KOPT-K1 (cell line): Measurements from ENCODE around the gene PAQR7.

Experiments
- H3K27ac ChIP-seq: fragments of 200-600 bp; sonication (generic); 2 replicates; pipeline ENCODE4 v1.5.1; 2016; ENCODE audit warnings: antibody characterized with exemption, mild to moderate bottlenecking, low read depth, low read length; ENCODE audit not compliant: poor library complexity, severe bottlenecking
- H3K36me3 ChIP-seq: fragments of 200-600 bp; sonication (generic); 2 replicates; pipeline ENCODE4 v1.5.1; 2017; ENCODE audit warnings: antibody characterized with exemption, mild to moderate bottlenecking, low read length, moderate library complexity; ENCODE audit not compliant: insufficient read depth
- H3K9me3 ChIP-seq: fragments of 200-600 bp; sonication (generic); 2 replicates; pipeline ENCODE4 v1.5.1; 2017; ENCODE audit warnings: antibody characterized with exemption, low read length, mild to moderate bottlenecking; ENCODE audit not compliant: insufficient read depth, poor library complexity, severe bottlenecking

Gene PAQR7

GRCh38 chr1:25828491-25828890, 47.0 kb downstream of the PAQR7 start:
- Histone ChIP-seq H3K27ac (no peak overlapping the region), H3K9me3 (no peaks in the 10 kb centered on the region), H3K36me3 (peaks cover 79% of the 10 kb centered on the region)

DNA sequence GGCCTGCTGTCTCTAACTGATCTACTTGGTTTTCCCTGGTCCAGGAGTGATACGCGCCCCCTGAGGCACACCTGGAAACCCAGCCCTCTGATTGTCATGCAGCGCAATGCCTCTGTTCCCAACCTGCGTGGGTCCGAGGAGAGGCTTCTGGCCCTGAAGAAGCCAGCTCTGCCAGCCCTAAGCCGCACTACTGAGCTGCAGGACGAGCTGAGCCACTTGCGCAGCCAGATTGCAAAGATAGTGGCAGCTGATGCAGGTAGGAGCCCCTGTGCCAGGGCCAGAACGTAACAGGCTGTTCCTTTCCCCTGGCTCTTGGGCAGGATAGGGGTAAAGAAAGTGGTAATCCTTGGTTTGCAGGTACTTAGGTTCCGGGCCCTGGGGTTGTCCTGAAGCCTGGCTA, 48.9 kb downstream of the PAQR7 start:
- H3K36me3 ChIP-seq: peaks cover 60% of the 10 kb centered on the region
- no peaks in the 10 kb centered on the region for H3K9me3 ChIP-seq
- no peak overlapping the region for H3K27ac ChIP-seq

- Histone ChIP-seq H3K9me3 (no peaks in the 10 kb centered on the region), H3K36me3 (peaks cover 50% of the 10 kb centered on the region), H3K27ac (no peak overlapping the region)
Observed at GRCh38 chr1:25825605-25826004, 49.9 kb downstream of the PAQR7 start.

DNA sequence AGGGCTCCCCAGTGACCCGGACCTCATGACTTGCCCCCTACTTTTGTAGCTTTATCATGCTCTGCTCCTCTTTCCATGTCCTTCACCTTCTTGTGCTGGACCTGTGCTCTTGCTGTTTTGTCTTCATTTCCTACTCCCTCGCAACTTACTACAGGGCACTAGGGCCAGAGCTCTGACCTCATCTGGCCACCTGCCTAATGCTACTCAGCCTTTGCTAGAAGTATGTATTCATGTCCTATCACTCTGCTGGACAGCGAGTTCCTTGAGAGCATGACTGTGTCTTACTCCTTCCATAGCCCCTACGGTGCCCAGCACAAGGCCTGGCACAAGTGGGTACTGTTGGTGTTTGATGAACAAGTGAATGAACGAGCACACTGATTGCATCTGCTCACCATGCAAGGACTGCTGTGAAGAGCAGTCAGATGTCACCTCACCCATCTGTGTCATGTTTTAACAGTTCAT, 53.8 kb downstream of the PAQR7 start:
- H3K27ac ChIP-seq: no peak overlapping the region
- H3K36me3 ChIP-seq: peaks cover 11% of the 10 kb centered on the region
- H3K9me3 ChIP-seq: no peaks in the 10 kb centered on the region

GRCh38 chr1:25821112-25821476, 54.4 kb downstream of the PAQR7 start:
- Histone ChIP-seq H3K9me3 (no peaks in the 10 kb centered on the region), H3K27ac (peak overlapping the region; percentile 82), H3K36me3 (peaks cover 5% of the 10 kb centered on the region)

- peak overlapping the region; percentile 82 for H3K27ac ChIP-seq
- no peaks in the 10 kb centered on the region; the same call in 1 of the 2 replicates for H3K36me3 ChIP-seq
- no peaks in the 10 kb centered on the region for H3K9me3 ChIP-seq
Observed at GRCh38 chr1:25820247-25821111, 55.0 kb downstream of the PAQR7 start.

DNA sequence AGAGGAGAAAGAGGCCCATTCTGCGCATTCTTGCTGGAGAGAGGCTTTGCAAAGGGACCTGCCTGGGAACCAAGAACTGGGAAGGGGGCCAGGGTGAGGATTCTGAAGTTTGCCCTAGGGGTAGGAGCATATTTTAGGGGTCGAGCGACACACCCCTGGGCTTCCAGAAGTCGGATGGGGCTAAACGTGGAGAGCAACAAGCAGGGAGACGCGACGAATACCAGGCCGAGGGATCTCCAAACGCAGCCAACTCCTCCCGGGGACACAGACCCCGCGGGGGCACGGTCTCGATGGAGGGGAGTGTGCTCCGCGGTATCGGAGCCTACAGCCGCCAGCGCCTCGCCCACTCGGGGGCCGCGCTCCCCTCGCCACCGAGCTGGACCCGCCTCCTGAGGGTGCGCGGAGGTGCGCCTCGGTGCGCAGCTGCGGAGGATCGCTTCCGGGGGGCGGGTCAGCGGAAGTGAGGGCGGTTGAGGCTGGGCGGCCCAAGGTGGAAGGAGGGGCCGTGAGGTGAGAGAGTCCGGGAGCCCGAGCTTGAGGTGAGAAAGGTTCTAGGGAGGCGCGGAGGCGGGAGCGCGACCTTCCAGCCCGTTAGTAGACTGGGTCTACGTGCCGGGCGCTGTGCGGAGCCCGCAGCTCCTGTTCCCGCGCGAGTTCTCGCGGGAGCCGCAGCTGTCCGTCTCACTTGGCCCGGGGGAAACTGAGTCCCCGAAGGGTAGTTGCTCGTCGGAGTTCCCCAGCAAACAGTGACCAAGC, 55.8 kb downstream of the PAQR7 start, which contains the start of gene MTFR1L:
MTFR1L (plus strand) TSS at position 464 of the 756 bp plus-strand sequence. CDS start 3,151 bp downstream, outside the sequence.
- Histone ChIP-seq H3K36me3 (no peaks in the 10 kb centered on the region; the same call in 1 of the 2 replicates), H3K9me3 (no peaks in the 10 kb centered on the region), H3K27ac (peak within 1 kb of the TSS; percentile 82)

- H3K9me3 ChIP-seq: no peaks in the 10 kb centered on the region
- no peaks in the 10 kb centered on the region for H3K36me3 ChIP-seq
- H3K27ac ChIP-seq: no peak overlapping the region
Observed at GRCh38 chr1:25818569-25818968, 56.9 kb downstream of the PAQR7 start.

GRCh38 chr1:25817840-25818501, 57.5 kb downstream of the PAQR7 start:
- no peaks in the 10 kb centered on the region for H3K36me3 ChIP-seq
- H3K9me3 ChIP-seq: no peaks in the 10 kb centered on the region
- H3K27ac ChIP-seq: no peak overlapping the region

DNA sequence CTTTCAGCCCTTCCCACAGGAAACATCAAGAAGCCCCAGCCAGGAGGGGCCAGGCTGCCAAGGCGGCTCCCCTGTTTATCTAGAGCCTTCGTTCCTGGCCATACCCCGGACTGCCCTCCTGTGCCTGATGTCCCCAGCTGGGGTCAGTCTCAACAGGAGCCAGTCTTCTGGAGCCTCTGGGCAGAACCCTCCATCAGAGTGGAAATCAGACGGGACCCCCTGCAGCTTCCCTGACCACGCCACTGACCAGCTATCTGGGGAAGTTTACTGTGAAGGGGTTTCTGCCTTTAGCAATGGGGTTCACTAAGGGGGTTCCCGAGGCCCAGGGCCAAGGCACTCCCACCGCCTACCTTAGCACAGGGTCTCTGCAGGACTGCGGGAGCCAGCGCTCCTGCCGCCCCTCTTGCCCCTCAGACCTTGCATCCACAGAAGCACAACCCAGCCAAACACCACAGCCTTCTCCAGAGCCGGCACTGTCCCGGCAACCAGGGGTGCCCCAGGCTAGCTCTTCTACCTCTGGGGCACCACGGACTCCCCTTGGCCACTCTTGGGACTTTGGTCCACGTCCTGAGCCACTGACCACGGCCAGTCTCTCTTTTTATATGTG, 59.3 kb downstream of the PAQR7 start:
- Histone ChIP-seq H3K27ac (no peak overlapping the region), H3K9me3 (no peaks in the 10 kb centered on the region), H3K36me3 (no peaks in the 10 kb centered on the region)

DNA sequence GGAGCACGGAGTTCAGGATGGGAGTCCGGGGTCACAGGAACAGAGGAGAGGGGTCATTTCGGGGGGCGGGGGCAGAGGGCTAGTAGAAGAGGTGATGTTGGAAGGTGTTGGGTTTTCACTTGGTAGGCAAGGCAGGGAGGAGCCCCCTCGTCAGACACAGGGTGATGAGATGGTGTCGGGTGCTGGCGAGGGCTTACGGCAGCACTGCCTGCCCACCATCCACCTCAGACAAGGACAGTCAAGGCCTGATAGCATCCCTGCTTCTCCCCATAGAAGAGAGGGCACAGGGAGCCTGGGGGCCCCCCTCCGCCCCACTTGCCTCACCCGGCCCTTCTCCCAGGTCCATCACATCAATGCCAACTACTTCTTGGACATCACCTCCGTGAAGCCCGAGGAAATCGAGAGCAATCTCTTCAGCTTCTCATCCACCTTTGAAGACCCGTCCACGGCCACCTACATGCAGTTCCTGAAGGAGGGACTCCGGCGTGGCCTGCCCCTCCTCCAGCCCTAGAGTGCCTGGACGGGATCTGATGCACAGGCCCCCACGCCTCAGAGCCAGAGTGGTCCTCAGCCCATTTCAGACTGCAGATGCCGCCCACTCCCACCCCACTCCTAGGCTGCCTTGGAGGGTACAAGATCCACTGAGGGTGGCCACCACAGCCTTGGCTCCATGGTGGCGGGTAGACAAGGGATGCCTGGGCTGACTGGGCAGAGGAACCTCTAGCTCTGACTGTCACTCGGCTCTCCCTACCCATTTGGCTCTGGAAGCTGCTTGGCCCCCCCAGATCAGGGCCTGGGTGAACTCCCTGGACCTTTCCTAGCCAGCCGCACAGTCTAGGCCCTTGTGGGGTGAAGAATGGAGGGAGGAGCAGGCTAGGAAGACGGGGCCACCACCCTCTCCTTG, 60.0 kb downstream of the PAQR7 start:
- H3K9me3 ChIP-seq: no peaks in the 10 kb centered on the region
- no peak overlapping the region for H3K27ac ChIP-seq
- H3K36me3 ChIP-seq: no peaks in the 10 kb centered on the region

DNA sequence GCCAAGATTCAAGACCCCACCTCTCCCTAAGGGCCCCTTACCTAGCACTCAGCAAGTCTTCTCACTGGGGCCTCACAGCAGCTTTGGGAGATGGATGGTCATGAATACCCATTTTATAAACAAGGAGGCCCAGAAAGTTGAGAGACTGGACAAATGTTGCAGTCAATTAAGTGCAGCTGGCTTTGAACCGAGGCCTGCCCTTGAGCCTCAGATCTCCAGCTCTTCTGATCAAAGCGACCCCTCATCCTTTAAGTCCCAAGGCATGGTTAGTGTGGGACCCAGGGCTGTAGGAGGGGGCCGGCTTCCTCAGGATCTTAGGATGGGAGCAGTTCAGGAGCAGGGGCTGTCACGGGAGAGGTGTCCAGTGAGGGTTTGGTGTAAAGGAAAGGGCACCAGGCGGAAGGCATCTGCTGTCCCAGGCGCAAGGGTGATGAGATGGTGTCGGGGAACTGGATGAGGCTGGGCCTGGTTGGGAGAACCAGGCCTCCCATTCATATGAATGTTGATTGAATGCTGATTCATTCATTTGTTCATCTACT, 60.9 kb downstream of the PAQR7 start:
- Histone ChIP-seq H3K36me3 (no peaks in the 10 kb centered on the region), H3K9me3 (no peaks in the 10 kb centered on the region), H3K27ac (no peak overlapping the region)

- no peak overlapping the region for H3K27ac ChIP-seq
- no peaks in the 10 kb centered on the region for H3K36me3 ChIP-seq
- no peaks in the 10 kb centered on the region for H3K9me3 ChIP-seq
Observed at GRCh38 chr1:25813734-25814471, 61.6 kb downstream of the PAQR7 start.
